GM18511 (cell line): ENCODE results near the gene MORN3.
"Not testable (repeated sequence)": the region's sequence is repeated elsewhere in the genome, so short reads cannot be mapped to it uniquely, and the experiment has no call there.

Experiments used
- ATAC-seq: cut with Tn5 transposase; IDR thresholded peaks from one replicate; pipeline ENCODE4 v1.9.1; 2021; ENCODE audit warnings: mild to moderate bottlenecking, moderate library complexity; ENCODE audit not compliant: unreplicated experiment

Gene MORN3

DNA sequence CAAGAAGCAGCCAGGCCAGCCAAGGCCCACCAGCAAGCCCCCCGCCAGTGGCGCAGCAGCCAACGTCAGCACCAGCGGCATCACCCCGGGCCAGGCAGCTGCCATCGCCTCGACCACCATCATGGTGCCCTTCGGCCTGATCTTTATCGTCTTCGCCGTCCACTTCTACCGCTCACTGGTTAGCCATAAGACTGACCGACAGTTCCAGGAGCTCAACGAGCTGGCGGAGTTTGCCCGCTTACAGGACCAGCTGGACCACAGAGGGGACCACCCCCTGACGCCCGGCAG lies 28.2 kb downstream of the MORN3 start:
- no peak for ATAC-seq

GRCh38 chr12:121638298-121639202 lies 30.9 kb downstream of the MORN3 start:
- no peak for ATAC-seq

DNA sequence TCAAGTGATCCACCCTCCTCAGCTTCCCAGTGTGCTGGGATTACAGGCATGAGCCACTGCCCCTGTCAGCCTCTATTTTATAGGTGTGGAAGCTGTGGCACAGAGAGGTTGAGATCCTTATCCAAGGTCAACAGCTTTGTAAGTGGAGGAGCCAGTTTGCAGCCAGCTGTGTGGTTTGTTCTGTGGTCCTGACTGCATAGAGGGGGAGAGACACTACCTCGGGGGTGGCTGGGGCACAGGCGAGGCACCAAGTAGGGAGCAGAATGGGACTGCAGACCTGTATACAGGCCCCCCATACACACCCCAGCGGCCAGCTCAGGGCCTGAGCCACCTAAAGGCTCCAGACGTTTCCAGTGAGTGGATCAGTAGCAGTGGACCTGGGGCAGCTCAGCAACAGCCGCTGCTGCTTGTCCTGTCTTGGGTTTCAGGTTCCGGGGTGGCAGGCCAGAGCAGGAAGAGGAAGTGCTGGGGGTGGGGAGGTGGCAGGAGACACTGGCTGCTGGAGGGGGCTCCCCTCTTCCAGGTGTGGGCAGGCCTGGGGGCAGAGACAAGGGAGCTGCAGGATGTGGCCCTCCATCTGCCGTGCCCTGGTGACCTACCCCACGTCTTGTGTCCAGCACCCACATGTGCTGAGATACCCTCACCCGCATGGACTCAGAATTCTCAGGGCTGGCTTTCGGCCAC lies 32.1 kb downstream of the MORN3 start:
- no peak for ATAC-seq

- no peak for ATAC-seq
Measured at GRCh38 chr12:121634836-121635235, 34.6 kb downstream of the MORN3 start.

GRCh38 chr12:121633833-121634196 lies 35.6 kb downstream of the MORN3 start:
- ATAC-seq, result not testable (repeated sequence)

- no peak for ATAC-seq
Measured at GRCh38 chr12:121632069-121632970, 37.1 kb downstream of the MORN3 start.

DNA sequence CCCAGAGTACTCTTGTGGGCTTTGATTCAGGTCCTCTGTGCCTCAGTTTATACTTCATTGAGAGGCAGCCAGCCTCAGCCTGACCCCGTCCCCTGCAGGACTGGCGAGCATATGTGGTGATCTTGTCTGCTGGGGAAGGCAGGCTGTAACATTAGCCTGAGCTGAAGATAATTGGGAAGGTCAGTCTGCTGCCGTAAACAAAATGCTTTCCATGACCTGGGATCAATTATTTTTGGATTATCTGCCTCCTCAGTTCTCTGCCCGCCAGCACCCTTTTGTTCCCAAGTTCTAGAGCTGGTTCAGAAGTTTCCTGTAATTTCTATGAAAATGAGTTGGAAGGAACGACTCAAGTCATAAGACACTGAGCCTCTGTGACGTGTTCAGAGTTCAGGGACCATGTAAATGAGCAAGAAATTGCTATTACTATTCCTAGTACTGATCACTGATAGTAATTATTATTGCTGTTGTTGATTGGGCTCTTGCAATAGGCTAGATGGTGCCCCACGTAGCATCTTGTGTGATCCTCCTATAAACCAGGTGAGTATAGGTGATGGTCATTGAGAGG lies 38.6 kb downstream of the MORN3 start:
- ATAC-seq, result no peak

GRCh38 chr12:121628536-121628935 lies 40.9 kb downstream of the MORN3 start:
- no peak for ATAC-seq

DNA sequence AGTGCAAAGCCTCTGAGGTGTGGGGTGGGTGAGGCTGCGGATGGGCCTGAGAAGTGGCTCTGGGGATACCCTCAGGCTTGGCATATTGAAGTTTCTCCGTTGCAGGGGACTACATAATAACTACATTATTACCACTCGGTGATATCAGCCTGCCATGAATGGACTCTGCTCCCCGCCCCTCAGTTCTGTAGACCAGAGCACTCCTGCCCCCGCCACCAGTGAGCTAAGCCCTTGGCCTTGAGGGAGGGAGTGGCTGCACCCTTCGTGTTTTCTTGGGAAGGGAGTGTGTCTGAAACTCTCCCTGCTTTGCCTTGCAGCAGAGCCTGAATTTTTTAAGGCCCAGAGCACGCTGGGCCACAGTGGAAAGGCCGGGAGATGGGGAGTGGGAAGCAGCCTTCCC lies 41.4 kb downstream of the MORN3 start:
- no peak for ATAC-seq

DNA sequence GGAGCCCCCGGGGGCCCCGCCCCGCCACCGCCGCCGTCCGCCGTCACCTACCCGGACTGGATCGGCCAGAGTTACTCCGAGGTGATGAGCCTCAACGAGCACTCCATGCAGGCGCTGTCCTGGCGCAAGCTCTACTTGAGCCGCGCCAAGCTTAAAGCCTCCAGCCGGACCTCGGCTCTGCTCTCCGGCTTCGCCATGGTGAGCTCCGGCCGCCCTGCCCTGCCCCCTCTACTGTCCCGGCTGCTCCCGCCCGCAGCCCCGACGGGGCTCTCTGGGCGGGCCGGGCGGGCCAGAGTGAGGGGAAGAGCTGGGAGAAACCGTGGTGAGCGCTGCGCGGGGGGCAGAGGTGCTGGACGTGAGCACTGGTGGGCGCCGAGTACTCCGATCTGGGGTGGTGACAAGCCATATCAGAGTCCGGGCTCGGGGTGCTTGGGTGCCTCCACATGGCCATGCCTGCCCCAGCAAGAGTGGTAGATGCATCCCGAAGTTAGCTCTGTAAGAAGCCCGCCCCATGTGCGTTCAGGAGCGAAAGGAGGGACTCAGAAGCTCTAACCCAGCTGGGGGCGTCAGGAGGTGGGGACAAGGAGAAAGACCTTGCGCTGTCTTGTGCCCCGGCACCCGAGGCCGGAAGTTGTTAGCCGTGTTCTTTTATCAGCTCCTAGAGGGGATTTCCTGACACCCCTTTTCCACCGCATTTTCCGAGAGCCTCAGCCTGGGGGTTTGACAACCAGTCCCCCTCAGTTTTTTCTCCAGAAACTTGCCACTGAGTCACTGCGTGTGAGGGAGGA lies 42.4 kb downstream of the MORN3 start:
- ATAC-seq, result peak; percentile 35

DNA sequence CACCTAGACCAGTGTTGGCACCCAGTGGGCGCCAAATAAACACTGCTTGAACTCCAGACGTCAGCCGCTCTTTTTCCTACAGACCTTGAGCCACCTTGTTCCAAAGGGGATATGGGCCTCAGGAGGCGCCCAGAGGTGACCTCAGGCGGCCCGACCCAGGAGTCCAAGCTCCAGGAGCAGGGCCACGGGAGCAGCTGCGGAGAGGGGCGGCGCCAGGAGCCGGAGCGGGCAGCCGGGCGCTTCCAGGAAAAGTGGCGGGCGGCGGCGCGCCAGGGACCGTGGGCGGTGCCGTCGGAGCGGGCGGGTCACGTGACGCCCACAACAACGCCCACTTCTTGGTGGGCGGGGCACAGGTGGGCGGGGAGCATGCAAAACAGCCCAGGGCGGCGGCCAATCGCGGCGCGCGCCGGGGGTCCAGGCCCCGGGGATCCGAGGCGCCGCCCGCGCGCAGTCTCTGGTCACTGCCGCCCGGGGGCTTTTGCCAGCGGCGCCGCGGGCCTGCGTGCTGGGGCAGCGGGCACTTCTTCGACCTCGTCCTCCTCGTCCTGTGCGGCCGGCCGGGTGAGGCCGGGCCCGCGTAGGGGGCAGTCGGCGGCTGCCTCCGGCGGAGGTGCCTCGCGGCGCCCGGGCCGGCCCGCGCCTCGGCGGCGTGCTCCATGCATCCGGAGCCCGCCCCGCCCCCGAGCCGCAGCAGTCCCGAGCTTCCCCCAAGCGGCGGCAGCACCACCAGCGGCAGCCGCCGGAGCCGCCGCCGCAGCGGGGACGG lies 43.2 kb downstream of the MORN3 start, which contains the start of gene ORAI1:
TSS of gene ORAI1 (plus strand) at position 444 of the 766 bp plus-strand sequence.
- ATAC-seq, result peak; percentile 69

DNA sequence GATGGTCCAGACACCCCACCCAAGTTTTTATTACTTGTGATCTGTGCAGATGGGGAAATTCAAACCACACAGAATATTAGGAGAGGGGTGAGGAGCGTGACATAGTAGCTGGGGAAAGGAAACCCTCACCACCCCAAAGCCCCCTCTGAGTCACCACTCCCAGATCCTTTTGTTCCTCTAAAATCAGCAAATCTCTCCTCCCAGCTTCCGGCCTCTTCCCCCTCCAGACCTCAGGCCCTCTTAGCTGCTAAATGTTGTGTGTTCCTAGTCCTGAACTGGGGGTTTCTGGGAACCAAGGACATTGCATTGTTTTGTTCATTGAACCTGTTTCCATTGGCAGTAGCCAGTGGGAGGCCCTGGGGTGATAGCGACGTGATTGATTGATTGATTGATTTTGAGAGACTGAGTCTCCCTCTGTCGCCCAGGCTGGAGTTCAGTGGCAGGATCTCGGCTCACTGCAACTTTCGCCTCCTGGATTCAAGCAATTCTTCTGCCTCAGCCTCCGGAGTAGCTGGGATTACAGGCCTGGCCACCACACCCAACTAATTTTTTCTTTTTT lies 49.0 kb downstream of the MORN3 start:
- ATAC-seq, result no peak

- ATAC-seq, result no peak
Measured at GRCh38 chr12:121618659-121619233, 50.7 kb downstream of the MORN3 start.

- no peak for ATAC-seq
Measured at GRCh38 chr12:121614872-121615467, 54.5 kb downstream of the MORN3 start.

GRCh38 chr12:121613462-121613861 lies 56.0 kb downstream of the MORN3 start:
- no peak for ATAC-seq

DNA sequence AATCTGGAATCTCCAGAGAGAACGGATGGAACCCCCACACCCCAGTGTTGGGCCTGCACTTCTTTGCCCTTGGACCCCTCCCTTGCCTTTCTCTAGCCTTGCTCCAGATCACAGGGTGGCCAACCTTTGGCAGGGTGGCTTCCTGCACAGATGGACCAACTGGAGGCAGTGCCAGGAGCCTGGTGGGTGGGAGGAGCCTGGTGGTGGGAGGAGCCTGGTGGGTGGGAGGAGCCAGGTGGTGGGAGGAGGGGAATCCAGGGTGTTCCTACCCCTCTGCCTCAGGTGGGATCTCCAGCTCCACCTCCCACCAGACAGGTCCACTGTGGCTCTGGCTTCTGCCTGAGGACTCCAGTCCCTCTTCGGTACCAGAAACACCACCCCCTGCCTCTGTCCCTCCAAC lies 58.1 kb downstream of the MORN3 start:
- ATAC-seq, result no peak

- ATAC-seq, result no peak
Measured at GRCh38 chr12:121610239-121611149, 59.0 kb downstream of the MORN3 start.
